Fibroblast of lung (primary cell): ENCODE results near the gene C17orf58. TPM values are rescaled to one million over a fixed set of nuclear protein-coding genes. Genes with fewer than 3 reads are reported as not detected.
"Not testable (repeated sequence)": the region's sequence is repeated elsewhere in the genome, so short reads cannot be mapped to it uniquely, and the experiment has no call there.

Experiments used
- DNase-seq, 2 donors: peaks; one replicate each; pipeline versions ENCODE4 v3.0.0 to v3.0.0-alpha.2; 2010; ENCODE audit warnings: low read depth in 2 of 2
- H2AFZ ChIP-seq: 2 replicates; pipeline ENCODE4 v1.5.1; 2012; ENCODE audit warnings: low read length, control low read depth, inconsistent platforms
- H3K27ac ChIP-seq: 2 replicates; pipeline ENCODE4 v1.5.1; 2011; ENCODE audit warnings: low read length, control low read depth; ENCODE audit not compliant: insufficient read depth
- H3K27me3 ChIP-seq: 2 replicates; pipeline ENCODE4 v1.5.1; 2011; ENCODE audit warnings: mild to moderate bottlenecking, low read length; ENCODE audit not compliant: control insufficient read depth, insufficient read depth
- H3K36me3 ChIP-seq: 2 replicates; pipeline ENCODE4 v1.5.1; 2011; ENCODE audit warnings: low read length; ENCODE audit not compliant: control insufficient read depth, insufficient read depth
- H3K4me1 ChIP-seq: 2 replicates; pipeline ENCODE4 v1.5.1; 2011; ENCODE audit warnings: low read length; ENCODE audit not compliant: control insufficient read depth, insufficient read depth; ENCODE audit errors: extremely low read depth
- H3K4me2 ChIP-seq: 2 replicates; pipeline ENCODE4 v1.5.1; 2011; ENCODE audit warnings: low read length, control low read depth; ENCODE audit not compliant: insufficient read depth; ENCODE audit errors: extremely low read depth
- H3K4me3 ChIP-seq, 4 experiments: fragments of 200-600 bp in 1 of 4; sonication (generic) in 1 of 4; replicated peaks in 1 of 4; 2 replicates each; pipeline ENCODE4 v1.5.1; 2011 to 2016; ENCODE audit warnings: low read length in 4 of 4, low read depth in 3 of 4, mild to moderate bottlenecking in 3 of 4, control low read depth in 2 of 4, inconsistent platforms in 1 of 4, mixed read lengths in 1 of 4; ENCODE audit not compliant: insufficient read depth in 1 of 4; ENCODE audit errors: control extremely low read depth in 1 of 4
- H3K79me2 ChIP-seq: 2 replicates; pipeline ENCODE4 v1.5.1; 2012; ENCODE audit warnings: mild to moderate bottlenecking, low read length, inconsistent platforms; ENCODE audit not compliant: control insufficient read depth, insufficient read depth
- H3K9ac ChIP-seq: 2 replicates; pipeline ENCODE4 v1.5.1; 2011; ENCODE audit warnings: mild to moderate bottlenecking, low read length, control low read depth; ENCODE audit not compliant: insufficient read depth
- H3K9me3 ChIP-seq: 2 replicates; pipeline ENCODE4 v1.5.1; 2012; ENCODE audit warnings: low read depth, low read length; ENCODE audit not compliant: control insufficient read depth, insufficient read depth
- H4K20me1 ChIP-seq: 2 replicates; pipeline ENCODE4 v1.5.1; 2011; ENCODE audit warnings: low read length; ENCODE audit not compliant: control insufficient read depth, insufficient read depth; ENCODE audit errors: extremely low read depth
- EZH2 ChIP-seq: IDR thresholded peaks from 2 replicates; pipeline ENCODE4 v1.5.1; 2012; ENCODE audit warnings: low read length, control low read depth, mild to moderate bottlenecking; ENCODE audit errors: missing control alignments
- polyA plus RNA-seq, 2 donors: library from polyadenylated mRNA; depleted of rRNA in 1 of 2; stranded (reverse) in 1 of 2; unstranded in 1 of 2; fragments of >200 nt; gene quantifications; 2 replicates each; pipeline ENCODE4 v1.2.1, GENCODE V29; 2011 to 2012; ENCODE audit warnings: missing spikeins in 1 of 2
- total RNA-seq: library from RNA; depleted of rRNA; stranded (reverse); fragments of >200 nt; gene quantifications from 2 replicates; pipeline ENCODE4 v1.2.1, GENCODE V29; 2014
- TF ChIP-seq, protein P1 (sequence below), 2 donors: IDR thresholded peaks in 1 of 2; conservative IDR thresholded peaks in 1 of 2; 1 replicate in 1 of 2; 2 replicates in 1 of 2; pipeline ENCODE4 v1.5.1; 2011 to 2012; ENCODE audit warnings: low read length in 2 of 2, control low read depth in 1 of 2, inconsistent platforms in 1 of 2, low read depth in 1 of 2, mild to moderate bottlenecking in 1 of 2

C17orf58 gene
- total and polyA plus RNA-seq, 2 donors (not counting 1 experiment from before 2014, with no cell fraction given): 10.6 to 17.0 TPM

DNA sequence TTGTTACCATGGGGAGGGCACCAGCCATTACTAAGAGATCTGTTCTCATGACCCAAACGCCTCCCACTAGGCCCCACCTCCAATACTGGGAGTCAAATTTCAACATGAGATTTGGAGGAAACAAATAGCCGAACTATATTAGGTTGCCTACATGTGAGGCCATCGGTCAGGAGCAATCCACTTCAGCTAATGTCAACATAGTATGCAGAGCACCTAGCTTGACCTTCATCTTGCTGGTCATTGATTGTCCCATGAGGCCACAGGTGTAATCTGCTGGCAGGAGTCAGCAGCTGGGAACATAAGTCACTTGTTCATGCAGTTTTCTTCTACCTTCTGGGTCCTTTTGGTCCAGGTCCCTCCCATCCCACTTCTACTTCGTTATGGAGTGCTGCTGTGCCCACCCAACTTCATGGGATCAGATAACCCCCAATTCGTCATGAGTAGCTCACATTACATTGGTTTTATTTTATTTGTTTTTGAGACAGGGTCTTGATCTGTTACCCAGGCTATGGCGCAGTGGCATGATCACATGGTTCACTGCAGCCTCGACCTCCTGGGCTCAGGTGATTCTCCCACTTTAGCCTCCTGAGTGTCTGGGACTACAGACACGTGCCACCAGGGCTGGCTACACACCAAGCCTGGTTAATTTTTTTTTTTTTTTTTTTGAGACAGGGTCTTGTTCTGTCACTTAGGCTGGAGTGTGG, 33.4 kb upstream of the C17orf58 start:
- Histone ChIP-seq H3K4me3 (no peak overlapping the region), H3K36me3 (no peaks in the 10 kb centered on the region), H4K20me1 (no peaks in the 10 kb centered on the region), H3K4me2 (no peak overlapping the region), H2AFZ (no peak overlapping the region), H3K27ac (no peak overlapping the region), H3K79me2 (no peaks in the 10 kb centered on the region), H3K27me3 (no peaks in the 10 kb centered on the region), H3K9me3 (no peaks in the 10 kb centered on the region), H3K9ac (no peak overlapping the region), H3K4me1 (no peaks in the 10 kb centered on the region)
- DNase-seq: no peak
- no peak for TF ChIP-seq EZH2
- TF ChIP-seq, protein P1, sequence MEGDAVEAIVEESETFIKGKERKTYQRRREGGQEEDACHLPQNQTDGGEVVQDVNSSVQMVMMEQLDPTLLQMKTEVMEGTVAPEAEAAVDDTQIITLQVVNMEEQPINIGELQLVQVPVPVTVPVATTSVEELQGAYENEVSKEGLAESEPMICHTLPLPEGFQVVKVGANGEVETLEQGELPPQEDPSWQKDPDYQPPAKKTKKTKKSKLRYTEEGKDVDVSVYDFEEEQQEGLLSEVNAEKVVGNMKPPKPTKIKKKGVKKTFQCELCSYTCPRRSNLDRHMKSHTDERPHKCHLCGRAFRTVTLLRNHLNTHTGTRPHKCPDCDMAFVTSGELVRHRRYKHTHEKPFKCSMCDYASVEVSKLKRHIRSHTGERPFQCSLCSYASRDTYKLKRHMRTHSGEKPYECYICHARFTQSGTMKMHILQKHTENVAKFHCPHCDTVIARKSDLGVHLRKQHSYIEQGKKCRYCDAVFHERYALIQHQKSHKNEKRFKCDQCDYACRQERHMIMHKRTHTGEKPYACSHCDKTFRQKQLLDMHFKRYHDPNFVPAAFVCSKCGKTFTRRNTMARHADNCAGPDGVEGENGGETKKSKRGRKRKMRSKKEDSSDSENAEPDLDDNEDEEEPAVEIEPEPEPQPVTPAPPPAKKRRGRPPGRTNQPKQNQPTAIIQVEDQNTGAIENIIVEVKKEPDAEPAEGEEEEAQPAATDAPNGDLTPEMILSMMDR (conservative IDR thresholded peaks at IDR 0.05 in 1 of 2, IDR thresholded peaks at IDR 0.05 in 1 of 2; ENCODE audit: low read depth in 1 of 2, low read length in 2 of 2): no peak

- not testable (repeated sequence) for H3K79me2 ChIP-seq, H3K27me3 ChIP-seq, H3K36me3 ChIP-seq, H3K4me2 ChIP-seq, H3K9ac ChIP-seq, H3K4me1 ChIP-seq, H2AFZ ChIP-seq, H4K20me1 ChIP-seq, H3K27ac ChIP-seq, DNase-seq, H3K4me3 ChIP-seq, H3K9me3 ChIP-seq
Measured at GRCh38 chr17:68022547-68022946, 26.3 kb upstream of the C17orf58 start.

- Histone ChIP-seq H3K9me3 (no peaks in the 10 kb centered on the region), H3K4me1 (no peaks in the 10 kb centered on the region), H3K27me3 (no peaks in the 10 kb centered on the region), H2AFZ (no peak overlapping the region), H3K79me2 (no peaks in the 10 kb centered on the region), H4K20me1 (no peaks in the 10 kb centered on the region), H3K9ac (no peak overlapping the region), H3K36me3 (no peaks in the 10 kb centered on the region), H3K27ac (no peak overlapping the region), H3K4me3 (no peak overlapping the region), H3K4me2 (no peak overlapping the region)
- no peak for DNase-seq
- TF ChIP-seq EZH2: no peak
- TF ChIP-seq, protein P1 (conservative IDR thresholded peaks at IDR 0.05 in 1 of 2, IDR thresholded peaks at IDR 0.05 in 1 of 2; ENCODE audit: low read depth in 1 of 2, low read length in 2 of 2): no peak
Measured at GRCh38 chr17:68021963-68022362, 25.7 kb upstream of the C17orf58 start.

DNA sequence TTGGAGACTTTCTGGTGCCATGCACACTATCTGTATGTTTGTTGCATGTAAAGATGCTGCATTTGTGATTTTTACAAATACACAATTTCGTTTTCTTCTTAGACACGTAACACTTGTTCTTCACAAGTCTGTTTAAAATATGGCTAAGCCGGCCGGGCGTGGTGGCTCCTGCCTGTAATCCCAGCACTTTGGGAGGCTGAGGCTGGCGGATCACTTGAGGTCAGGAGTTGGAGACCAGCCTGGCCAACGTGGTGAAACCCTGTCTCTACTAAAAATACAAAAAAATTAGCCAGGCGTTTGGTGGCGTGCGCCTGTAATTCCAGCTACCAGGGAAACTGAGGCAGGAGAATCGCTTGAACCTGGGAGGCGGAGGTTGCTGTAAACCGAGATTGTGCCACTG, 24.5 kb upstream of the C17orf58 start:
- not testable (repeated sequence) for H3K9ac ChIP-seq, H3K36me3 ChIP-seq, H4K20me1 ChIP-seq, DNase-seq, H3K27me3 ChIP-seq, H3K4me1 ChIP-seq, H3K79me2 ChIP-seq, H3K4me2 ChIP-seq, H3K9me3 ChIP-seq, H3K27ac ChIP-seq, H2AFZ ChIP-seq
- peak overlapping the region in 2 of 4 experiments; percentile 56 to 68 for H3K4me3 ChIP-seq
